ENCODE measurements around the gene CD300E. TPM values are rescaled to one million over a fixed set of nuclear protein-coding genes. Genes with fewer than 3 reads are reported as not detected.

CD300E gene
- total and polyA plus RNA-seq, 2 donors (not counting 1 experiment from before 2014, with no cell fraction given), result not detected

- no peaks in the 10 kb centered on the region for H4K20me1 ChIP-seq (ENCODE audit: control insufficient read depth, extremely low read depth, insufficient read depth, low read length)
These were observed 6.8 kb downstream of the CD300E start for GRCh38 chr17:74616696-74617095.

DNA sequence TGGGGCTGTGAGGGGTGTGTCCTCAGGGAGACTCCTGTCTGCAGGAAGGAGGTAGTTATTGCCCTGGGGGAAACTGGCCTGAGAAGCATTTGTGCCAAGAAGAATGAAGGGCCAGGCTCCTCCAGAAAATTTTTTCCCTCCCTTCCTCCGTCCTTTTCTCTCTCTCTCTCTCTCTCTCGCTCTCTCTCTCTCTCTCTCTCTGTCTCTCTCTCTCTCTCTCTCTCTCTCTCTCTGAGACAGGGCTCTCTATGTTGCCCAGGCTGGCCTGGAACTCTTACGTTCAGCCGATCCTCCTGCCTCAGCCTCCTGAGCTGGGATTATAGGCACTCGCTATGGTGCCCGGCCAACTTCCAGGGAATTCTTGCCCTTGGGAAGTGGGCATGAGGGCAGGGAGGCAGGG, 11.5 kb downstream of the CD300E start:
- H3K36me3 ChIP-seq (ENCODE audit: control insufficient read depth, insufficient read depth, low read length), result no peaks in the 10 kb centered on the region
- no peak overlapping the region for H3K27ac ChIP-seq (ENCODE audit: insufficient read depth, low read length)
- no peaks in the 10 kb centered on the region for H3K4me1 ChIP-seq (ENCODE audit: control insufficient read depth, extremely low read depth, insufficient read depth, low read length)
- no peaks in the 10 kb centered on the region for H3K79me2 ChIP-seq (ENCODE audit: control insufficient read depth, insufficient read depth, low read length)
- H3K9me3 ChIP-seq (ENCODE audit: control insufficient read depth, insufficient read depth, low read depth, low read length), result no peaks in the 10 kb centered on the region
- H3K4me2 ChIP-seq (ENCODE audit: extremely low read depth, insufficient read depth, low read length), result no peak overlapping the region
- H4K20me1 ChIP-seq (ENCODE audit: control insufficient read depth, extremely low read depth, insufficient read depth, low read length), result no peaks in the 10 kb centered on the region
- no peak for TF ChIP-seq EZH2 (IDR thresholded peaks at IDR 0.05; ENCODE audit: low read length, missing control alignments)
- TF ChIP-seq, protein P1, sequence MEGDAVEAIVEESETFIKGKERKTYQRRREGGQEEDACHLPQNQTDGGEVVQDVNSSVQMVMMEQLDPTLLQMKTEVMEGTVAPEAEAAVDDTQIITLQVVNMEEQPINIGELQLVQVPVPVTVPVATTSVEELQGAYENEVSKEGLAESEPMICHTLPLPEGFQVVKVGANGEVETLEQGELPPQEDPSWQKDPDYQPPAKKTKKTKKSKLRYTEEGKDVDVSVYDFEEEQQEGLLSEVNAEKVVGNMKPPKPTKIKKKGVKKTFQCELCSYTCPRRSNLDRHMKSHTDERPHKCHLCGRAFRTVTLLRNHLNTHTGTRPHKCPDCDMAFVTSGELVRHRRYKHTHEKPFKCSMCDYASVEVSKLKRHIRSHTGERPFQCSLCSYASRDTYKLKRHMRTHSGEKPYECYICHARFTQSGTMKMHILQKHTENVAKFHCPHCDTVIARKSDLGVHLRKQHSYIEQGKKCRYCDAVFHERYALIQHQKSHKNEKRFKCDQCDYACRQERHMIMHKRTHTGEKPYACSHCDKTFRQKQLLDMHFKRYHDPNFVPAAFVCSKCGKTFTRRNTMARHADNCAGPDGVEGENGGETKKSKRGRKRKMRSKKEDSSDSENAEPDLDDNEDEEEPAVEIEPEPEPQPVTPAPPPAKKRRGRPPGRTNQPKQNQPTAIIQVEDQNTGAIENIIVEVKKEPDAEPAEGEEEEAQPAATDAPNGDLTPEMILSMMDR (conservative IDR thresholded peaks at IDR 0.05 in 1 of 2, IDR thresholded peaks at IDR 0.05 in 1 of 2; ENCODE audit: low read depth in 1 of 2, low read length in 2 of 2), result no peak
- H3K4me3 ChIP-seq (replicated peaks in 1 of 4; ENCODE audit: control extremely low read depth in 1 of 4, insufficient read depth in 1 of 4, low read depth in 3 of 4, low read length in 4 of 4), result no peak overlapping the region
- DNase-seq (ENCODE audit: low read depth in 2 of 2), result no peak
- H2AFZ ChIP-seq (ENCODE audit: low read length), result no peak overlapping the region
- H3K9ac ChIP-seq (ENCODE audit: insufficient read depth, low read length), result no peak overlapping the region
- H3K27me3 ChIP-seq (ENCODE audit: control insufficient read depth, insufficient read depth, low read length), result no peaks in the 10 kb centered on the region

More at GRCh38 chr17:74616696-74617095, 6.8 kb downstream of the CD300E start:
- no peak overlapping the region for H3K4me2 ChIP-seq (ENCODE audit: extremely low read depth, insufficient read depth, low read length)
- no peak overlapping the region for H2AFZ ChIP-seq (ENCODE audit: low read length)
- no peak for TF ChIP-seq EZH2 (IDR thresholded peaks at IDR 0.05; ENCODE audit: low read length, missing control alignments)
- TF ChIP-seq, protein P1 (conservative IDR thresholded peaks at IDR 0.05 in 1 of 2, IDR thresholded peaks at IDR 0.05 in 1 of 2; ENCODE audit: low read depth in 1 of 2, low read length in 2 of 2), result no peak
- H3K9ac ChIP-seq (ENCODE audit: insufficient read depth, low read length), result no peak overlapping the region
- H3K27me3 ChIP-seq (ENCODE audit: control insufficient read depth, insufficient read depth, low read length), result no peaks in the 10 kb centered on the region
- DNase-seq (ENCODE audit: low read depth in 2 of 2), result no peak
- H3K9me3 ChIP-seq (ENCODE audit: control insufficient read depth, insufficient read depth, low read depth, low read length), result no peaks in the 10 kb centered on the region
- H3K4me3 ChIP-seq (replicated peaks in 1 of 4; ENCODE audit: control extremely low read depth in 1 of 4, insufficient read depth in 1 of 4, low read depth in 3 of 4, low read length in 4 of 4), result no peak overlapping the region
- no peaks in the 10 kb centered on the region for H3K4me1 ChIP-seq (ENCODE audit: control insufficient read depth, extremely low read depth, insufficient read depth, low read length)
- no peaks in the 10 kb centered on the region for H3K36me3 ChIP-seq (ENCODE audit: control insufficient read depth, insufficient read depth, low read length)
- H3K79me2 ChIP-seq (ENCODE audit: control insufficient read depth, insufficient read depth, low read length), result no peaks in the 10 kb centered on the region
- H3K27ac ChIP-seq (ENCODE audit: insufficient read depth, low read length), result no peak overlapping the region

- Histone ChIP-seq H3K9ac (ENCODE audit: insufficient read depth, low read length) (no peak overlapping the region), H3K9me3 (ENCODE audit: control insufficient read depth, insufficient read depth, low read depth, low read length) (no peaks in the 10 kb centered on the region), H3K27me3 (ENCODE audit: control insufficient read depth, insufficient read depth, low read length) (no peaks in the 10 kb centered on the region), H4K20me1 (ENCODE audit: control insufficient read depth, extremely low read depth, insufficient read depth, low read length) (no peaks in the 10 kb centered on the region), H3K4me1 (ENCODE audit: control insufficient read depth, extremely low read depth, insufficient read depth, low read length) (no peaks in the 10 kb centered on the region), H3K4me2 (ENCODE audit: extremely low read depth, insufficient read depth, low read length) (no peak overlapping the region), H3K79me2 (ENCODE audit: control insufficient read depth, insufficient read depth, low read length) (no peaks in the 10 kb centered on the region), H3K27ac (ENCODE audit: insufficient read depth, low read length) (no peak overlapping the region), H3K36me3 (ENCODE audit: control insufficient read depth, insufficient read depth, low read length) (no peaks in the 10 kb centered on the region), H2AFZ (ENCODE audit: low read length) (no peak overlapping the region), H3K4me3 (replicated peaks in 1 of 4; ENCODE audit: control extremely low read depth in 1 of 4, insufficient read depth in 1 of 4, low read depth in 3 of 4, low read length in 4 of 4) (no peak overlapping the region)
- no peak for DNase-seq (ENCODE audit: low read depth in 2 of 2)
- TF ChIP-seq, protein P1 (conservative IDR thresholded peaks at IDR 0.05 in 1 of 2, IDR thresholded peaks at IDR 0.05 in 1 of 2; ENCODE audit: low read depth in 1 of 2, low read length in 2 of 2), result no peak
- TF ChIP-seq EZH2 (IDR thresholded peaks at IDR 0.05; ENCODE audit: low read length, missing control alignments), result no peak
These were observed 13.4 kb downstream of the CD300E start for GRCh38 chr17:74610108-74610507.

Data from fibroblast of lung (primary cell).